MCF 10A (cell line): ENCODE results near the gene ECHDC1. TPM values are rescaled to one million over a fixed set of nuclear protein-coding genes. Genes with fewer than 3 reads are reported as not detected.
"Not testable (repeated sequence)": the region's sequence is repeated elsewhere in the genome, so short reads cannot be mapped to it uniquely, and the experiment has no call there.

Experiments
- BruUV-seq: library from RNA; stranded (reverse); fragments of 400-500 nt; replicated peaks from 2 replicates; lab custom pipeline; 2021; lab: Mats Ljungman, UMichigan
- CTCF ChIA-PET: fragments of 300-600 bp; sonication (Branson Sonifier 250); formaldehyde crosslinking; extraction: SDS; loops from one replicate; lab custom pipeline; 2021; ENCODE audit warnings: antibody characterized with exemption, inconsistent platforms; lab: Yijun Ruan, JAX
- POLR2A ChIA-PET: fragments of 300-600, 350-650 bp; sonication (Branson Sonifier 250); formaldehyde crosslinking; extraction: SDS; loops from one replicate; lab custom pipeline; 2020; ENCODE audit warnings: antibody characterized with exemption, inconsistent platforms; lab: Yijun Ruan, JAX
- DNase-seq: peaks from one replicate; pipeline ENCODE4 v3.0.0-alpha.2; 2018; ENCODE audit not compliant: unreplicated experiment
- H3K27ac Mint-ChIP-seq: one replicate; pipeline ENCODE4 v1.8.0; 2022; ENCODE audit warnings: mild to moderate bottlenecking, low read depth, mixed read lengths; ENCODE audit not compliant: unreplicated experiment
- H3K27me3 Mint-ChIP-seq: one replicate; pipeline ENCODE4 v1.8.0; 2022; ENCODE audit warnings: mixed read lengths; ENCODE audit not compliant: insufficient read depth, unreplicated experiment
- H3K36me3 Mint-ChIP-seq: one replicate; pipeline ENCODE4 v1.8.0; 2022; ENCODE audit warnings: mild to moderate bottlenecking, moderate library complexity, mixed read lengths; ENCODE audit not compliant: insufficient read depth, unreplicated experiment
- H3K4me1 Mint-ChIP-seq: one replicate; pipeline ENCODE4 v1.8.0; 2022; ENCODE audit warnings: mixed read lengths; ENCODE audit not compliant: insufficient read depth, unreplicated experiment
- H3K4me3 Mint-ChIP-seq: one replicate; pipeline ENCODE4 v1.8.0; 2022; ENCODE audit warnings: mild to moderate bottlenecking, moderate library complexity, mixed read lengths; ENCODE audit not compliant: unreplicated experiment
- H3K9me3 Mint-ChIP-seq: one replicate; pipeline ENCODE4 v1.8.0; 2022; ENCODE audit warnings: mixed read lengths; ENCODE audit not compliant: unreplicated experiment
- CTCF ChIP-seq: fragments of 200-600 bp; IDR thresholded peaks from one replicate; pipeline ENCODE4 v1.8.0; 2022; ENCODE audit warnings: antibody characterized with exemption, mild to moderate bottlenecking; ENCODE audit not compliant: unreplicated experiment
- intact Hi-C: fragments of 100-400 bp; cut with micrococcal nuclease; formaldehyde crosslinking; loops from 2 replicates; pipeline ENCODE4 v1.14.1; 2022
- total RNA-seq: library from RNA; stranded (reverse); gene quantifications from 2 replicates; pipeline ENCODE4 v1.2.3, GENCODE V29; 2022

ECHDC1 gene
- total RNA-seq, 1 experiment from 2014 or later, result 70.7 TPM

DNA sequence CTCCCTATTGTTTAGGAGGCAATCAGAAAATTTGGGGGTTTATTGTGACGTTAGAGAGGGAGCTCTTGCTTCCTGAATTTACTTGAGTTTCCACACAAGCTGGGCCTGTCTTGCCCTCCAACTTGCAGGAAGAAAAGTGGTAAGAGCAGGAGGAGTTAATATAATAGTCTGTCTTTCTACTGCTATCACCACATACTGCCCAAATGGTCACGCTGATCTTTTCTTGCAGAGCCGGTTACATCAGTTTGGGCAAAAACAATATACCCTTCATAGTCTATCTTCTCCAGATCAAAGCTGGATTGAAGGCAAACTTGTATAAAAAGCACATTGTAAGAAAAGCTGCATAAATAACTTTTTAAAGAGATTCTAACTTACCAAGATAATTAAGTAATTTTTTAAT, 46.3 kb upstream of the ECHDC1 start:
- POLR2A ChIA-PET, result interaction anchor here (1.2 to 1.3 kb wide), 2 partner anchors 46 to 48 kb away, joined by 5 read pairs; partner anchors contain the start of gene ECHDC1
- no peak for DNase-seq
- Mint-ChIP-seq H3K27ac (no peak overlapping the region), H3K4me3 (no peak overlapping the region), H3K4me1 (peaks cover 19% of the 10 kb centered on the region), H3K27me3 (no peaks in the 10 kb centered on the region), H3K36me3 (no peaks in the 10 kb centered on the region), H3K9me3 (no peaks in the 10 kb centered on the region)
- no TSS peak for BruUV-seq
- CTCF ChIA-PET, result interaction anchor here (1.5 to 1.8 kb wide), 2 partner anchors 9 to 31 kb away, joined by 4 to 8 read pairs; no protein-coding TSS in a partner anchor
- no peak for TF ChIP-seq CTCF
- intact Hi-C loops, result no loop called here

- Mint-ChIP-seq H3K27me3 (no peaks in the 10 kb centered on the region), H3K36me3 (no peaks in the 10 kb centered on the region), H3K4me1 (peaks cover under 1% of the 10 kb centered on the region), H3K27ac (no peak overlapping the region), H3K4me3 (no peak overlapping the region), H3K9me3 (no peaks in the 10 kb centered on the region)
- intact Hi-C loops, result no loop called here
- CTCF ChIA-PET, result interaction anchor here (0.6 to 0.7 kb wide), 2 partner anchors 34 to 130 kb away, joined by 3 read pairs; no protein-coding TSS in a partner anchor
- no TSS peak for BruUV-seq
- TF ChIP-seq CTCF, result no peak
- POLR2A ChIA-PET, result no interaction called here
- no peak for DNase-seq
Observed at GRCh38 chr6:127385668-127386430, 42.4 kb upstream of the ECHDC1 start.

GRCh38 chr6:127384848-127385247, 41.4 kb upstream of the ECHDC1 start:
- H3K27me3 Mint-ChIP-seq, POLR2A ChIA-PET, H3K4me3 Mint-ChIP-seq, H3K27ac Mint-ChIP-seq, H3K9me3 Mint-ChIP-seq, intact Hi-C loops, H3K36me3 Mint-ChIP-seq, H3K4me1 Mint-ChIP-seq, DNase-seq, BruUV-seq: not testable (repeated sequence)
- CTCF ChIA-PET, result interaction anchor here (0.8 to 0.9 kb wide), 2 partner anchors 14 to 34 kb away, joined by 3 read pairs; no protein-coding TSS in a partner anchor

GRCh38 chr6:127383988-127384387, 40.6 kb upstream of the ECHDC1 start:
- Mint-ChIP-seq H3K36me3 (peaks cover 8% of the 10 kb centered on the region), H3K9me3 (no peaks in the 10 kb centered on the region), H3K27me3 (no peaks in the 10 kb centered on the region), H3K27ac (no peak overlapping the region), H3K4me3 (no peak overlapping the region), H3K4me1 (no peaks in the 10 kb centered on the region)
- CTCF ChIA-PET, result interaction anchor here (0.8 to 1.2 kb wide), 3 partner anchors 16 to 80 kb away, joined by 3 to 5 read pairs (median 3); no protein-coding TSS in a partner anchor
- no TSS peak for BruUV-seq
- intact Hi-C loops, result no loop called here
- TF ChIP-seq CTCF, result no peak
- POLR2A ChIA-PET, result interaction anchor here (1.1 kb wide), 2 partner anchors 8 to 17 kb away, joined by 3 read pairs; no protein-coding TSS in a partner anchor
- no peak for DNase-seq
